Loucy (cell line): ENCODE results near the gene PTGES2.

Experiments
- H2AFZ ChIP-seq: fragments of 200-600 bp; sonication (generic); 2 replicates; pipeline ENCODE4 v1.6.0; 2016; ENCODE audit warnings: antibody characterized with exemption, mild to moderate bottlenecking, low read length, moderate library complexity
- H3F3A ChIP-seq: fragments of 200-600 bp; 2 replicates; pipeline ENCODE4 v1.6.0; 2016; ENCODE audit warnings: antibody characterized with exemption, low read depth, mild to moderate bottlenecking
- H3K27me3 ChIP-seq: fragments of 200-600 bp; sonication (generic); 2 replicates; pipeline ENCODE4 v1.6.1; 2014; ENCODE audit warnings: low read length, mild to moderate bottlenecking; ENCODE audit not compliant: insufficient read depth, poor library complexity, severe bottlenecking
- H3K36me3 ChIP-seq: fragments of 200-600 bp; sonication (generic); 2 replicates; pipeline ENCODE4 v1.6.1; 2016; ENCODE audit warnings: low read length; ENCODE audit not compliant: insufficient read depth
- H3K4me1 ChIP-seq: fragments of 200-600 bp; sonication (generic); 2 replicates; pipeline ENCODE4 v1.5.1; 2014; ENCODE audit warnings: low read length, mild to moderate bottlenecking; ENCODE audit not compliant: insufficient read depth, poor library complexity, severe bottlenecking
- H3K4me2 ChIP-seq: fragments of 200-600 bp; sonication (generic); 2 replicates; pipeline ENCODE4 v1.6.0; 2014; ENCODE audit warnings: antibody characterized with exemption, low read length, low read depth, mild to moderate bottlenecking; ENCODE audit not compliant: poor library complexity, severe bottlenecking
- H3K4me3 ChIP-seq: fragments of 200-600 bp; sonication (generic); 2 replicates; pipeline ENCODE4 v1.5.1; 2014; ENCODE audit warnings: low read length, mild to moderate bottlenecking, mixed read lengths; ENCODE audit not compliant: poor library complexity, severe bottlenecking
- H3K79me2 ChIP-seq: fragments of 200-600 bp; sonication (generic); 2 replicates; pipeline ENCODE4 v1.6.1; 2014; ENCODE audit warnings: low read length; ENCODE audit not compliant: insufficient read depth
- H3K9ac ChIP-seq: fragments of 200-600 bp; sonication (generic); 2 replicates; pipeline ENCODE4 v1.6.0; 2014; ENCODE audit warnings: mild to moderate bottlenecking, low read depth, low read length, moderate library complexity; ENCODE audit not compliant: poor library complexity, severe bottlenecking
- H3K9me2 ChIP-seq: fragments of 200-600 bp; sonication (generic); replicated peaks from 2 replicates; pipeline ENCODE4 v1.6.1; 2016; ENCODE audit warnings: low read depth, low read length, mixed read lengths
- H3K9me3 ChIP-seq: fragments of 200-600 bp; sonication (generic); 2 replicates; pipeline ENCODE4 v1.6.1; 2014; ENCODE audit warnings: mild to moderate bottlenecking, antibody characterized with exemption, low read length, low read depth; ENCODE audit not compliant: insufficient read depth
- H4K20me1 ChIP-seq: fragments of 200-600 bp; sonication (generic); 2 replicates; pipeline ENCODE4 v1.6.0; 2014; ENCODE audit warnings: antibody characterized with exemption, low read length, mild to moderate bottlenecking; ENCODE audit not compliant: insufficient read depth, poor library complexity, severe bottlenecking
- CTCF ChIP-seq: fragments of 200-600 bp; sonication (generic); conservative IDR thresholded peaks from 2 replicates; pipeline ENCODE4 v1.5.1; 2014; ENCODE audit warnings: mild to moderate bottlenecking, antibody characterized with exemption, low read length
- EZH2phosphoT487 ChIP-seq: fragments of 200-600 bp; IDR thresholded peaks from 2 replicates; pipeline ENCODE4 v1.6.1; 2018; ENCODE audit warnings: antibody characterized with exemption, mild to moderate bottlenecking, moderate library complexity, borderline replicate concordance

PTGES2 gene

GRCh38 chr9:128159522-128159783 lies 31.9 kb upstream of the PTGES2 start:
- Histone ChIP-seq H3F3A (no peaks in the 10 kb centered on the region), H3K36me3 (peaks cover 21% of the 10 kb centered on the region; the same call in 1 of the 2 replicates), H3K79me2 (peaks cover 30% of the 10 kb centered on the region), H3K4me2 (peak overlapping the region; percentile 83), H3K9ac (peak overlapping the region; percentile 78), H3K4me3 (peak overlapping the region; percentile 77), H4K20me1 (peaks cover 9% of the 10 kb centered on the region), H3K27me3 (no peaks in the 10 kb centered on the region), H3K9me2 (no peaks in the 10 kb centered on the region), H2AFZ (peak overlapping the region; percentile 85), H3K9me3 (no peaks in the 10 kb centered on the region), H3K4me1 (peaks cover 21% of the 10 kb centered on the region)
- no peak for TF ChIP-seq CTCF
- TF ChIP-seq EZH2phosphoT487 = no peak

GRCh38 chr9:128155736-128156500 lies 28.4 kb upstream of the PTGES2 start:
- H3K79me2 ChIP-seq = peaks cover 7% of the 10 kb centered on the region
- no peaks in the 10 kb centered on the region for H3K9me2 ChIP-seq
- no peak for TF ChIP-seq CTCF
- TF ChIP-seq EZH2phosphoT487 = no peak
- H3K4me2 ChIP-seq = no peak overlapping the region
- peaks cover 9% of the 10 kb centered on the region for H3K4me1 ChIP-seq
- no peak overlapping the region for H2AFZ ChIP-seq
- no peaks in the 10 kb centered on the region for H3K27me3 ChIP-seq
- H3K36me3 ChIP-seq = no peaks in the 10 kb centered on the region
- no peaks in the 10 kb centered on the region for H3F3A ChIP-seq
- no peaks in the 10 kb centered on the region for H3K9me3 ChIP-seq
- peaks cover 5% of the 10 kb centered on the region for H4K20me1 ChIP-seq
- no peak overlapping the region for H3K9ac ChIP-seq
- H3K4me3 ChIP-seq = no peak overlapping the region

- TF ChIP-seq CTCF = no peak
- no peak for TF ChIP-seq EZH2phosphoT487
- no peak overlapping the region for H3K9ac ChIP-seq
- no peak overlapping the region for H3K4me3 ChIP-seq
- H3K9me2 ChIP-seq = no peaks in the 10 kb centered on the region
- no peak overlapping the region for H3K4me2 ChIP-seq
- no peaks in the 10 kb centered on the region for H4K20me1 ChIP-seq
- H3K79me2 ChIP-seq = no peaks in the 10 kb centered on the region
- H3K9me3 ChIP-seq = no peaks in the 10 kb centered on the region
- H3K36me3 ChIP-seq = no peaks in the 10 kb centered on the region
- no peaks in the 10 kb centered on the region for H3F3A ChIP-seq
- H3K4me1 ChIP-seq = peaks cover 5% of the 10 kb centered on the region
- H3K27me3 ChIP-seq = no peaks in the 10 kb centered on the region
- no peak overlapping the region for H2AFZ ChIP-seq
Observed at GRCh38 chr9:128153947-128154695, 26.6 kb upstream of the PTGES2 start.
